Dendritic cell treated with granulocyte-macrophage colony-stimulating factor and Interleukin-4, amounts not matched to agents 40 ng/mL and 50 ng/mL, for 4 days (primary cell): Measurements from ENCODE around the gene CFAP97.
A peak's percentile ranks its signal among the peaks of the same experiment; 100 is the strongest.
"Not testable (repeated sequence)": the region's sequence is repeated elsewhere in the genome, so short reads cannot be mapped to it uniquely, and the experiment has no call there.

Experiments
- H3K27ac Mint-ChIP-seq: one replicate; pipeline ENCODE4 v1.8.0; 2022; ENCODE audit warnings: mild to moderate bottlenecking, mixed read lengths
- H3K27me3 Mint-ChIP-seq: one replicate; pipeline ENCODE4 v1.8.0; 2022; ENCODE audit warnings: mild to moderate bottlenecking, mixed read lengths
- H3K36me3 Mint-ChIP-seq: one replicate; pipeline ENCODE4 v1.8.0; 2022; ENCODE audit warnings: low read depth, mixed read lengths
- H3K4me1 Mint-ChIP-seq: one replicate; pipeline ENCODE4 v1.8.0; 2022; ENCODE audit warnings: low read depth, mixed read lengths
- H3K4me3 Mint-ChIP-seq: one replicate; pipeline ENCODE4 v1.8.0; 2022; ENCODE audit warnings: mild to moderate bottlenecking, moderate library complexity, mixed read lengths
- H3K9me3 Mint-ChIP-seq: one replicate; pipeline ENCODE4 v1.8.0; 2022; ENCODE audit warnings: mixed read lengths
- intact Hi-C: fragments of 100-400 bp; cut with micrococcal nuclease; formaldehyde crosslinking; loops from one replicate; pipeline ENCODE4 v1.15.0; 2022

CFAP97 gene

DNA sequence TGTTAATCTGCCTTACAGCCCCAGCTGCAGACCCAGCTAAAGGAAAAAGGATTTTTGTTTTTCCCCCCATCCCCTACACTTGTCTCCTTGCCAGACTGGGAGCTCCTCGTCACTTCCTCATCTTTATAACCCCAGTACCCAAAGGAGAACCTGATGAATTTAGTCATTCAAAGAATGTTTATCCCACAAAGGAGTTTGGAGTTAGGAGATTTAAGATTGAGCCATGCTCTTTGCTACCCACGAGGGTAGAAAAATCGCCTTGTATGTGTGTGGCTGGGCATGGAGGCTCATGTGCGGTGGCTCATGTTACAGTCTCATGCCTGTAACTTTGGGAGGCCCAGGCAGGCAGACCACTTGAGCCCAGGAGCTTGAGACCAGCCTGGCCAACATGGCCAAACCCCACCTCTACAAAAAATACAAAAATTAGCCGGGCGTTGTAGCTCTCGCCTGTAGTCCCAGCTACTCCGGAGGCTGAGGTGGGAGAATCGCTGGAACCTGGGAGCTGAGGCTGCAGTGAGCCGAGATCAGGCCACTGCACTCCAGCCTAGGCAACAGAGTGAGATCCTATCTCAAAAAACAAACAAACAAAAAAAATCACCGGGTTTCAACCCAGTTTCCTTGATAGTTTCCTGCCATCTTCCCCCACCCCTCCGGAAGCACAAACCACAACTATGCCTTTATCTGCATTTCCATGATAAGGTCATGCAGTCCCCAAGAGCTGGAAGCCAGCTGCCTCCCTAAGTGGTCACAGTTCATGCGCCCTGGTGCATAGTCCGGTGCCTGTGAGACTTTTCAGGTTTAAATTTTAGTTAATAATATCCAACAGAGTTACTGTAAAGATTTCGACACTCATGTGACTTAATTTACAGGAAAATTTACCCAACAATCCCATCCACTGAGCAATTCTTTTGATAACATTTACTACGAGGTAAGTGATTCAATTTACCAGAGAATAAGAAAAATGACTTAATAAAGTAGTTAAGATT, 1.5 kb downstream of the CFAP97 start:
- peak overlapping the region; percentile 84 for H3K4me3 Mint-ChIP-seq

DNA sequence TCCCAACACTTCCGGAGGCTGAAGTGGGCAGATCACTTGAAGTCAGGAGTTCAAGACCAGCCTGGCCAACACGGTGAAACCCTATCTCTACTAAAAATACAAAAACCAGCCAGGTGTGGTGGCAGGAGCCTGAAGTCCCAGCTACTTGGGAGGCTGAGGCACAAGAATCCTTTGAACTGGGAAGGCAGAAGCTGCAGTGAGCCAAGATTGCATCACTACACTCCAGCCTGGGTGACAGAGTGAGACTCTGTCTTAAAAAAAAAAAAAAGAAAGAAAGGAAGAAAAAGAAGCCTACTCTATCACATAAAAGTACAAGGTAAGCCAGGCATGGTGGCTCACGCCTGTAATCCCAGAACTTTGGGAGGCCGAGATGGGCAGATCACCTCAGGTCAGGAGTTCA, 5.6 kb downstream of the CFAP97 start:
- H3K36me3 Mint-ChIP-seq, intact Hi-C loops: not testable (repeated sequence)

More for the DNA sequence above, 1.5 kb downstream of the CFAP97 start:
- Mint-ChIP-seq H3K9me3 (no peaks in the 10 kb centered on the region), H3K4me1 (peaks cover 39% of the 10 kb centered on the region), H3K27ac (peak overlapping the region; percentile 83), H3K36me3 (no peaks in the 10 kb centered on the region), H3K27me3 (peaks cover 12% of the 10 kb centered on the region)
- intact Hi-C loops, result loop anchor here (5.0 to 10.0 kb wide), 5 partner anchors 193 to 863 kb away; partner anchors contain the start of genes ANKRD37, CCDC110, LRP2BP and TLR3

DNA sequence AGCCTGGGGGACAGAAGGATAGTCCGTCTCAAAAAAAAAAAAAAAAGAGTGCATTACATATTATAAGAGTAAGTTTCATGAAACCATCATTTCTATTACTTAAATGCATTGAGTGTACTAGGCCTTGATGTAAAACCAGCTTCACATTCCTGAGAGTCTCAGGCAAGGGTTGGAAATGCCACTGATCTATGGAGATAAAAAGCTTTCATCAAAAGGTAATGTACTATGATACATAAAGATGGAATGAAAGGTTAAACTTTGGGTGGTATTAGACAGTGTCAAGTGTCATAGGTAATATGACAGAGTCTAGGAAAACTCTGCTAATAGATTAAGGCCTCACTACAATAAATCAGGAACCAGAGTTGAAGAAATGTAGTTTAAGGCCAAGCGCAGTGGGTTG, 7.4 kb downstream of the CFAP97 start:
- intact Hi-C loops, result no loop called here
- Mint-ChIP-seq H3K27me3 (no peaks in the 10 kb centered on the region), H3K36me3 (no peaks in the 10 kb centered on the region), H3K4me3 (no peak overlapping the region), H3K4me1 (no peaks in the 10 kb centered on the region), H3K9me3 (no peaks in the 10 kb centered on the region), H3K27ac (no peak overlapping the region)

More for the DNA sequence above, 5.6 kb downstream of the CFAP97 start:
- H3K27ac Mint-ChIP-seq, H3K4me3 Mint-ChIP-seq, H3K27me3 Mint-ChIP-seq, H3K9me3 Mint-ChIP-seq: not testable (repeated sequence)
- H3K4me1 Mint-ChIP-seq, result peaks cover 16% of the 10 kb centered on the region

DNA sequence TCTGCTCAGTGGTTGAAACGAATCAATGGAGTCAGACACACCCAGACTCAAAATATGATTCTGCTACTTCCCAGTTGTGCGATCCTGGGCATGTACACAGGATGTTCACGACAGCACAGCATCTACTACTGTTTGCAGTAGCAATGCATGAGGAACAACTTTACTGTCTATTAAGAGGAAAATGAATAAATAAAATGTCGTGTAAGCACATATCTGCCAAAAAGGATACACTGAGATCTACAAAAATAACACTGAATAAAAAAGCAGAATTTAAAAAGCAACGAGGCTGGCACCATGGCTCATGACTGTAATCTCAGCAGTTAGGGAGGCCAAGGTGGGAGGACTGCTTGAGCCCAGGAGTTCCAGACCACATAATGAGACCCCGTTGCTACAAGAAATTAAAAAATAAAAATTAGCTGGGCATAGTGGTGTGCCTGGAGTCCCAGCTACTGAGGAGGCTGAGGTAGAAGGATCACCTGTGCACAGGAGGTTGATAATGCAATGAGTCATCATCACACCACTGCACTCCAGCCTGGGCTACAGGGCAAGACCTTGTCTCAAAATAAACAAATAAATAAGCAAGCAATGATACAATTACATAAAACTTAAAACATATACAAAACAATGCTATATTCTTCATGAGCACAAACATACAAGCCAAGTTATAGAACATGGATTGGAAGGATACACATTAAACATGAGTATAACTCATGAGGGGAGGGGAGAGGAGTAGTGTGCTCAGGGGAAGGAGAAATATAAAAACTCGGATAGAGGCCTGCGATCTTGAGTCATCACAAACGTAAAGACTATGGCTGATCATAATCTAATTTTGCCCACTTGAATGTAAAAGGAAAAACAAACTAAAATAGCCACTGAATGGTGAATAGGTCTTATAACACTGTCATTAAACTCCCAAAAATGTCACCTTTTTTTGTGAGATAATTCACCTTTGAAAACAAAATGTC, 8.6 kb downstream of the CFAP97 start:
- no peak overlapping the region for H3K27ac Mint-ChIP-seq
- H3K9me3 Mint-ChIP-seq, result no peaks in the 10 kb centered on the region
- H3K27me3 Mint-ChIP-seq, result no peaks in the 10 kb centered on the region
- H3K36me3 Mint-ChIP-seq, result peaks cover 10% of the 10 kb centered on the region
- no peak overlapping the region for H3K4me3 Mint-ChIP-seq
- intact Hi-C loops, result no loop called here
- H3K4me1 Mint-ChIP-seq, result no peaks in the 10 kb centered on the region

DNA sequence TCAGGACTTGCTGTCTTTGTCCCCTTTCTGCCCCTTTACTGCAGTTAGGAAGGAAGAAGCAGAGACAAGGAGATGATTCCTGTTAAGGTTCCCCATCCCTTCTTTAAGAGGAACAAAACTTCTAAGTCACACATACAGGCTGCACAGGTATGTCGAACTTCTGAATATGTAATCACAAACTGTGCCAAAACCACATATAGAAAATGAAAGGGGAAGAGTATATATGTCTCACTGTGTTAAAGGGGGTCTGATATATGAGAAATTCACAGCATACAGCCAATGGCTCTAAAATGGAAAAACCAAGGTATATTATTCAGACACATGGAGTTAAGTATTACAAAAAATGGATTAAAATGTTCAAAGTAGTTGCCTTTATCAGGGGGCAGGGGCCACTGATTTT, 11.7 kb downstream of the CFAP97 start:
- Mint-ChIP-seq H3K27me3 (no peaks in the 10 kb centered on the region), H3K4me3 (no peak overlapping the region), H3K4me1 (no peaks in the 10 kb centered on the region), H3K36me3 (peaks cover 23% of the 10 kb centered on the region), H3K9me3 (no peaks in the 10 kb centered on the region), H3K27ac (no peak overlapping the region)
- intact Hi-C loops, result no loop called here

DNA sequence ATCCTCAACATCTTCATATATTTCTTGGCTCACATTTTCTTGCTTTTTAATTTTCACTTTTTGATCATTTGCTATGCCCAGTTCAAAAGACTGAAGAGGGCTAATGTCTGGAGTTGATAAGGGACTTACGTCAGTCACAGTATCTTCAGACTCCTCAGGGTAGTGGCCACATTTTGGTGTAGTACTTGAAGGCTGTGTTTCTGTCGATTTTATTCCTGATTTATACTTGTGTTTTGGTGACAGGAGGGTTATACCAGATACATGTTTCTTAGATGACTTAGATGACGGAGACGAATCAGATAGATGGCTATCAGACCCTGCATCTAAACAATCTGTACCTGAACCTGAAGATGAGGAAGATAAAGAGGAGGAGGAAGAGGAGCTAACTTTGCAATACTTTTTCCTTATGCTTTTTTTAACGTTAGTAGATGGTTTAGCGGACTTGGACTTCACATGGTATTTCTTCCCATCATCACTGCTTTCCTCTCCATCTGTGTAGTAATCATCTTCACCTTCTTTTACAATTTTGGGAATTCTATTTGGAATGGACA, 13.4 kb downstream of the CFAP97 start:
- no peak overlapping the region for H3K27ac Mint-ChIP-seq
- H3K9me3 Mint-ChIP-seq, result no peaks in the 10 kb centered on the region
- no peak overlapping the region for H3K4me3 Mint-ChIP-seq
- no peaks in the 10 kb centered on the region for H3K4me1 Mint-ChIP-seq
- no peaks in the 10 kb centered on the region for H3K27me3 Mint-ChIP-seq
- intact Hi-C loops, result no loop called here
- H3K36me3 Mint-ChIP-seq, result peaks cover 23% of the 10 kb centered on the region

DNA sequence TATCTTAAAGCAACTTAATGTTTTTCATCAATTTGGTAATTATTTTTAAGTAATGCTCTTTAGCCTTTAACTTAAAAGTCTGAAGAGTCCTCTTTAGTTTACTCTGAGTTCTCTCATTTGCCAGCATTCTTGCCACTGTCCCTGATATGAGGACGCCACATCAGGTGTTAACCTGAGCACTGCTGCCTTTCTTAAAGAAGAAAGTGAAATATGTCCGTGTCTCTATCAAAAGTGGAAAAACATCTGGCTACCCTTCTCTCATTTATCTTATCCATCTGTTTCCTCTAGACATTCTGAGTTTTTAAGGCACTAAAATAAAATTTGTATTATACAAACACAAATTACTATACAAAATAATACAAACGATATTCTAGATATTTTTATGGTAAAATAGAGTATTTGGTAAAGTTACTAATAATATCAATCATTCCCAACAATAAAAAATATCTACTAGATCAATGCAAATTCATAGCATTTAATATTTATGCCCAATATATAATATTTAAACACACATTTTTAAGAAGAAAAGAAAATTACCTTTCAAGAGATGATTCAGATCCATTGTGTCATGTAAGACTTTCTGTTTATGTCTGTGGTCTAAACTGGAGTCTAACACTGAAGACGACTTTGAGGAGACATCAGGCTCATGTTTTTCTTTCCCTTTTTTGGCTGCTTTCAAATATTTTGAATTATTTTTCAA, 14.0 kb downstream of the CFAP97 start:
- Mint-ChIP-seq H3K9me3 (no peaks in the 10 kb centered on the region), H3K27ac (no peak overlapping the region), H3K4me3 (no peak overlapping the region), H3K36me3 (peaks cover 23% of the 10 kb centered on the region), H3K4me1 (no peaks in the 10 kb centered on the region), H3K27me3 (no peaks in the 10 kb centered on the region)
- intact Hi-C loops, result no loop called here

DNA sequence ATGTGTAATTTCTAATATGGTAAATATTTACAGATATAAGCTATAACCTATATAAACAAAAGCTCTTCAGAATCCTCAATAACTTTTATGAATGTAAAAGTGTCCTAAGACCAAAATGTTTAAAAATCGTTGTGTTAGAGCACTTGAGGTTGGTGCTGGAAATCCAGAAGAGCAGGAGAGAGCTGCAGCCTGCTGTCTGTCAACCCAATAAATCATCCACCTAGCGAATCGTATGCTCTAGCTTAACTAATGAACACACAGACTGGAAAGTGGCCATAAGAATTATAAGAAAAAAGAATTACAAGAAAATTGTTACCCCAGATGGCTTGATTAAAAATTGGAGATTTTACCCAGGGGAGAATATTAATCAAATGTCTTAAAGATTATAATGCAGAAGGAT, 17.0 kb downstream of the CFAP97 start:
- intact Hi-C loops, result no loop called here
- Mint-ChIP-seq H3K4me1 (no peaks in the 10 kb centered on the region), H3K27me3 (no peaks in the 10 kb centered on the region), H3K9me3 (no peaks in the 10 kb centered on the region), H3K4me3 (no peak overlapping the region), H3K27ac (no peak overlapping the region), H3K36me3 (peaks cover 23% of the 10 kb centered on the region)

DNA sequence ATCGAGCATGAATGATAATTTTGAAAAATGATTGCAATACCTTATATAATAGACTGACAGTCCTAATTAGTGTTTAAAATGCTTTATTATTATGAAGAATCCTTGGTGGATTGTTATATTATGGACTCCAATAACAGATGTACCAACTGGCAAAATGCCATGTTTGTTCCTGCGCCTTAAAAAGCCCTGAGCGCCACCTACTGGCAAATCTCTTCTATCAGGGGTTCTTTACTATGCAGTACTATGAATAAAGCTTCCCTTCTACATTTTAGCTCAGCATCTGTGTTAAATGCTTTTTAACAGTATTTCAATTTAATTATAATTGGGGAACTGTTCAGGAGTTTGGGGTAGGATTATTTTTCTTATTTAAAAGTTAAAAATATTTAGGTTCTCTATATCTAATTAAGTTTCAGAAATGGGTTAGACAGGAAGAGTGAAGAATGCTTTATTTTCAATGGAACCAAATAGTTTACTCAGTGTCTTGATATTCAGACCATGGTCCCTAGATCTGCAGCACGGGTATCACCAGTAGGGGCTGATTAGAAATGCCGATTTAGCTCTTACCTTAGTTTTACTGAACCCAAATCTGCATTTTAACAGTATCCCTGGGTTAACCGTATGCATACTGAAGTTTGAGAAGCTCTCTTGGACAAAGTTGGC, 20.0 kb downstream of the CFAP97 start:
- Mint-ChIP-seq H3K4me3 (no peak overlapping the region), H3K9me3 (no peaks in the 10 kb centered on the region), H3K27me3 (no peaks in the 10 kb centered on the region), H3K4me1 (no peaks in the 10 kb centered on the region), H3K27ac (no peak overlapping the region), H3K36me3 (peaks cover 5% of the 10 kb centered on the region)
- intact Hi-C loops, result no loop called here

DNA sequence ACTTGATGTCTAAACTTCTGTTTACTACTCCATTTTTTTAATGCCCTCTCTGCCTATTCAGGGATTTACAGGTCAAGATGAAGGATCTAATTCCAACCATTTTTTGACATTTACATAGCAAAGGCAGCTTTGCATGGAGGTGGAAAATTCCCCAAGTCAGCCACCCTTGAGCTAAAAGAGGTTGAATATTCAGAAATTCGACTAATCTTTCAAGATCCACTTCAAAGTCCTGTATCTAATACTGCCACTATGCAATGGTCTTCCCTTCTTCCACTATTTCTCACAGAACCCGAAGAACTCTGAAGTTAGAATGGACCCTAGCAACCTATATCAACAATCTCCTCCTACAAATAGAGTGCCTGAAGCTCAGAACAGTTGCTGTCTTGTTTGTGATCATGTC, 21.6 kb downstream of the CFAP97 start:
- Mint-ChIP-seq H3K4me3 (no peak overlapping the region), H3K9me3 (no peaks in the 10 kb centered on the region), H3K27me3 (no peaks in the 10 kb centered on the region), H3K36me3 (no peaks in the 10 kb centered on the region), H3K27ac (no peak overlapping the region), H3K4me1 (no peaks in the 10 kb centered on the region)
- intact Hi-C loops, result no loop called here

DNA sequence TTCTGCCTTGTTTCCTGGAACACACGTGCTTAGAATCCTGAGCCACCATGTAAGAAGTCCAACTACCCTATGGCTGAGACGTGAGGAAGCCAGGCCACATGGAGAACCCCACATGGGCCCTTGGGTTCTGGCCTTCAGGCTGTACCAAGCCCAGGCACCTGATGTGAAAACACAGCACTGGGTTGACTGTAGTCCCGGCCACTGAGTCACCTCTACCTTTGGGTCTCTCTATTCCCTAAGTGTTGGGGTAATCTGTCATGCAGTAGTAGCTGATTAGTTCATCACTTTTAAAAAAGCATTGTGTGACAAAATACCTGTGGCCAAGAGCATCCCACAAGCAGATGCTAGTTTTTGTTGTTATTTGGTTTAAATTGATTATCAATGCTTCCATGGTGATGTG, 24.3 kb downstream of the CFAP97 start:
- no peak overlapping the region for H3K27ac Mint-ChIP-seq
- no peaks in the 10 kb centered on the region for H3K27me3 Mint-ChIP-seq
- no peaks in the 10 kb centered on the region for H3K9me3 Mint-ChIP-seq
- no peak overlapping the region for H3K4me3 Mint-ChIP-seq
- H3K36me3 Mint-ChIP-seq, result peaks cover 12% of the 10 kb centered on the region
- intact Hi-C loops, result no loop called here
- no peaks in the 10 kb centered on the region for H3K4me1 Mint-ChIP-seq

DNA sequence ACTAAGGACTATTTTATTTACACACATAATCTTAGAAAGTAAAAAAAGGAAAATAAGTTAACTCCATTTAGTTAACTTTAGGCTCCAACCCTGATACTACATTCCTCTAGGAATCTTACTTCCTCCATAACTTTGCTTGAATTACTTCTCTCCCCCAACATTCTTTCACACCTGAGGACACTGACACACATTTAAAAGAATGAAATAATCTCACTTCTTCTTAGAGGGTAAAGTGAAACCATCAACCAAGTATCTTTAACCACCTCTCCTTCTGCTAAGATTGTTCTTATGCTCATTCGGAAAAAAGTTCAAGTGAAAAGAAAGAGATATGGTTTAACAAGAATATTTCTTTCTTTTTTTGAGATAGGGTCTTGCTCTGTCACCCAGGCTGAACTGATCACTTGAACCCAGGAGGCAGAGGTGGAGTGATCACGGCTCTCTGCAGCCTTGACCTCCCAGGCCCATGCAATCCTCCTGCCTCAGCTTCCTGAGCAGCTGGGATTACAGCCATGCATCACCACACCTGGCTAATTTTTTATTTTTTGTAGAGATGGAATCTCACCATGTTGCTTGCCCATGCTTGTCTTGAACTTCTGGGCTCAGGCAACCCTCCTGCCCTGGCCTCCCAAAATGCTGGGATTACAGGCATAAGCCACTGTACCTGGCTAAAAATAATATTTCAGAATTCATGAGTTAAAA, 32.3 kb downstream of the CFAP97 start:
- H3K27ac Mint-ChIP-seq, result no peak overlapping the region
- peaks cover 44% of the 10 kb centered on the region for H3K36me3 Mint-ChIP-seq

More for the DNA sequence above, 32.3 kb downstream of the CFAP97 start:
- Mint-ChIP-seq H3K9me3 (no peaks in the 10 kb centered on the region), H3K4me3 (no peak overlapping the region), H3K27me3 (no peaks in the 10 kb centered on the region), H3K4me1 (no peaks in the 10 kb centered on the region)
- intact Hi-C loops, result no loop called here
